ENCODE measurements around the gene MAP1S. TPM values are rescaled to one million over a fixed set of nuclear protein-coding genes. Genes with fewer than 3 reads are reported as not detected.

Gene MAP1S
- polyA plus RNA-seq, 1 of the 3 experiments (the other 2 are of a cell fraction): 18.4 TPM

GRCh38 chr19:17747205-17748098 lies 28.2 kb downstream of the MAP1S start (continued):
- TF ChIP-seq RFX5 (IDR thresholded peaks at IDR 0.05; ENCODE audit: low read length) (0 out of 2 replicates have a peak, but pooled peaks have one; percentile 33), FOXJ3 (CRISPR knock-in tag; IDR thresholded peaks at IDR 0.05) (no peak), NFIC (IDR thresholded peaks at IDR 0.05; ENCODE audit: borderline replicate concordance) (no peak), RXRA (IDR thresholded peaks at IDR 0.05; ENCODE audit: borderline replicate concordance, low read depth) (no peak), ZBTB33 (IDR thresholded peaks at IDR 0.05; ENCODE audit: borderline replicate concordance, low read depth) (no peak), RAD21 (IDR thresholded peaks at IDR 0.05; ENCODE audit: low read length) (no peak), RCOR1 (IDR thresholded peaks at IDR 0.05; ENCODE audit: low read length) (no peak; the same call in 1 of the 2 replicates)

GRCh38 chr19:17748884-17749638 lies 29.8 kb downstream of the MAP1S start:
- Histone ChIP-seq H3K9me2 (no peaks in the 10 kb centered on the region), H3K27me3 (ENCODE audit: insufficient read depth) (no peaks in the 10 kb centered on the region), H3K9me3 (no peaks in the 10 kb centered on the region), H3K4me3 (ENCODE audit: low read depth in 2 of 2, low read length in 1 of 2) (no peak overlapping the region), H3K36me3 (replicated peaks in 1 of 2; ENCODE audit: control insufficient read depth in 1 of 2, insufficient read depth in 2 of 2, low read length in 1 of 2) (no peaks in the 10 kb centered on the region), H4K20me1 (ENCODE audit: insufficient read depth) (no peaks in the 10 kb centered on the region), H3K4me2 (no peak overlapping the region), H3K27ac (ENCODE audit: low read depth in 2 of 2, low read length in 1 of 2) (no peak overlapping the region), H2AFZ (ENCODE audit: low read depth) (no peak overlapping the region), H3K9ac (no peak overlapping the region), H3K79me2 (ENCODE audit: insufficient read depth) (no peaks in the 10 kb centered on the region), H3F3A (replicated peaks; ENCODE audit: insufficient read depth) (peaks cover 6% of the 10 kb centered on the region), H3K4me1 (ENCODE audit: control insufficient read depth in 1 of 2, insufficient read depth in 2 of 2, low read depth in 1 of 2, low read length in 1 of 2) (peaks cover 0 to 4% of the 10 kb centered on the region in 2 experiments; a peak in 1 of 4 replicates)
- ChIA-PET POLR2A (interaction anchor here (0.9 kb wide), 1 partner anchor 110 kb away, joined by 4 read pairs; the partner anchor contains the start of gene RPL18A), CTCF (interaction anchor here (0.9 to 1.3 kb wide), 3 partner anchors 25 to 56 kb away, joined by 3 to 4 read pairs (median 3); no protein-coding TSS in a partner anchor)
- 54% methylated on average over 2 of the region's 6 CpGs for WGBS (ENCODE audit: low lambda C conversion rate)
- TF ChIP-seq GATA2 (CRISPR knock-in tag; IDR thresholded peaks at IDR 0.05) (no peak), NFIC (IDR thresholded peaks at IDR 0.05; ENCODE audit: borderline replicate concordance) (no peak), RAD21 (IDR thresholded peaks at IDR 0.05; ENCODE audit: low read length) (no peak)
- no peak for DNase-seq

GRCh38 chr19:17749912-17750317 lies 30.6 kb downstream of the MAP1S start:
- Histone ChIP-seq H3K4me3 (ENCODE audit: low read depth in 2 of 2, low read length in 1 of 2) (no peak overlapping the region), H3K9me3 (no peaks in the 10 kb centered on the region), H3K79me2 (ENCODE audit: insufficient read depth) (no peaks in the 10 kb centered on the region), H4K20me1 (ENCODE audit: insufficient read depth) (no peaks in the 10 kb centered on the region), H2AFZ (ENCODE audit: low read depth) (no peak overlapping the region), H3K9ac (no peak overlapping the region), H3K27ac (ENCODE audit: low read depth in 2 of 2, low read length in 1 of 2) (no peak overlapping the region), H3K4me1 (ENCODE audit: control insufficient read depth in 1 of 2, insufficient read depth in 2 of 2, low read depth in 1 of 2, low read length in 1 of 2) (peaks cover under 1 to 5% of the 10 kb centered on the region in 2 experiments; a peak in 1 of 4 replicates), H3K27me3 (ENCODE audit: insufficient read depth) (no peaks in the 10 kb centered on the region), H3K9me2 (no peaks in the 10 kb centered on the region), H3K36me3 (replicated peaks in 1 of 2; ENCODE audit: control insufficient read depth in 1 of 2, insufficient read depth in 2 of 2, low read length in 1 of 2) (no peaks in the 10 kb centered on the region), H3F3A (replicated peaks; ENCODE audit: insufficient read depth) (peaks cover 6% of the 10 kb centered on the region), H3K4me2 (no peak overlapping the region)
- ChIA-PET POLR2A (no interaction called here), CTCF (interaction anchor here (1.1 to 1.3 kb wide), 2 partner anchors 25 to 110 kb away, joined by 3 to 4 read pairs; partner anchors contain the start of gene RPL18A)
- DNase-seq: no peak
- TF ChIP-seq CTCF (IDR thresholded peaks at IDR 0.05): no peak
- no peak for TF ChIP-seq YY1 (IDR thresholded peaks at IDR 0.05; ENCODE audit: low read depth)
- no peak for TF ChIP-seq TCF12 (IDR thresholded peaks at IDR 0.05)
- 32% methylated on average over 4 of the region's 8 CpGs for WGBS (ENCODE audit: low lambda C conversion rate)

Measured in SK-N-SH (cell line).